ENCODE measurements around the gene TUT1.

TUT1 gene

GRCh38 chr11:62591448-62592145 lies at the start of gene TUT1:
Gene TUT1 (minus strand): TSS chr11:62591523. CDS start chr11:62591485, 38 bp downstream.
- peaks cover 14% of the 10 kb centered on the region; the same call in 1 of the 2 replicates for H3K36me3 ChIP-seq (ENCODE audit: insufficient read depth)
- H3K9ac ChIP-seq, result peak within 1 kb of the TSS; percentile 87
- peak within 1 kb of the TSS; percentile 93 for H3K27ac ChIP-seq
- no peak within 1 kb of the TSS for H3K4me3 ChIP-seq (IDR thresholded peaks at IDR 0.05; ENCODE audit: insufficient read depth, low read depth, low read length)
- peaks cover 35% of the 10 kb centered on the region for H3K4me1 ChIP-seq (ENCODE audit: low read depth, poor library complexity, severe bottlenecking)
- no peaks in the 10 kb centered on the region for H3K27me3 ChIP-seq (ENCODE audit: insufficient read depth, low read depth)
- peak within 1 kb of the TSS; percentile 85 for H3K4me2 ChIP-seq
- peak within 1 kb of the TSS; percentile 60 for H2AFZ ChIP-seq (ENCODE audit: low read depth)
- TF ChIP-seq CTCF (conservative IDR thresholded peaks at IDR 0.05; ENCODE audit: low read depth, low read length), result no peak
- peaks cover 20% of the 10 kb centered on the region for H3K79me2 ChIP-seq (ENCODE audit: insufficient read depth, low read depth)
- H4K20me1 ChIP-seq (ENCODE audit: insufficient read depth), result no peaks in the 10 kb centered on the region

GRCh38 chr11:62632492-62632891 lies 41.2 kb upstream of the TUT1 start:
- Histone ChIP-seq H4K20me1 (ENCODE audit: insufficient read depth) (no peaks in the 10 kb centered on the region), H3K79me2 (ENCODE audit: insufficient read depth, low read depth) (no peaks in the 10 kb centered on the region; the same call in 1 of the 2 replicates), H3K36me3 (ENCODE audit: insufficient read depth) (peaks cover 5% of the 10 kb centered on the region; the same call in 1 of the 2 replicates), H2AFZ (ENCODE audit: low read depth) (no peak overlapping the region), H3K4me1 (ENCODE audit: low read depth, poor library complexity, severe bottlenecking) (no peaks in the 10 kb centered on the region), H3K9ac (no peak overlapping the region), H3K27me3 (ENCODE audit: insufficient read depth, low read depth) (no peaks in the 10 kb centered on the region), H3K27ac (no peak overlapping the region), H3K4me3 (IDR thresholded peaks at IDR 0.05; ENCODE audit: insufficient read depth, low read depth, low read length) (no peak overlapping the region), H3K4me2 (no peak overlapping the region)
- no peak for TF ChIP-seq CTCF (conservative IDR thresholded peaks at IDR 0.05; ENCODE audit: low read depth, low read length)

GRCh38 chr11:62627713-62628112 lies 36.4 kb upstream of the TUT1 start:
- Histone ChIP-seq H3K27ac (no peak overlapping the region), H3K27me3 (ENCODE audit: insufficient read depth, low read depth) (no peaks in the 10 kb centered on the region), H3K36me3 (ENCODE audit: insufficient read depth) (peaks cover 5% of the 10 kb centered on the region; the same call in 1 of the 2 replicates), H3K9ac (no peak overlapping the region), H4K20me1 (ENCODE audit: insufficient read depth) (no peaks in the 10 kb centered on the region), H3K4me2 (no peak overlapping the region), H3K4me1 (ENCODE audit: low read depth, poor library complexity, severe bottlenecking) (peaks cover under 1% of the 10 kb centered on the region), H2AFZ (ENCODE audit: low read depth) (no peak overlapping the region), H3K79me2 (ENCODE audit: insufficient read depth, low read depth) (no peaks in the 10 kb centered on the region), H3K4me3 (IDR thresholded peaks at IDR 0.05; ENCODE audit: insufficient read depth, low read depth, low read length) (no peak overlapping the region)
- TF ChIP-seq CTCF (conservative IDR thresholded peaks at IDR 0.05; ENCODE audit: low read depth, low read length), result no peak

GRCh38 chr11:62622476-62623089 lies 31.3 kb upstream of the TUT1 start:
- H2AFZ ChIP-seq (ENCODE audit: low read depth), result peak overlapping the region; percentile 70; the same call in 1 of the 2 replicates
- H3K4me2 ChIP-seq, result peak overlapping the region; percentile 47
- peaks cover 22% of the 10 kb centered on the region for H3K4me1 ChIP-seq (ENCODE audit: low read depth, poor library complexity, severe bottlenecking)
- H3K27ac ChIP-seq, result peak overlapping the region; percentile 56
- no peak overlapping the region for H3K4me3 ChIP-seq (IDR thresholded peaks at IDR 0.05; ENCODE audit: insufficient read depth, low read depth, low read length)
- H3K36me3 ChIP-seq (ENCODE audit: insufficient read depth), result no peaks in the 10 kb centered on the region
- H3K9ac ChIP-seq, result peak overlapping the region; percentile 20; the same call in 1 of the 2 replicates
- H4K20me1 ChIP-seq (ENCODE audit: insufficient read depth), result no peaks in the 10 kb centered on the region
- no peaks in the 10 kb centered on the region for H3K79me2 ChIP-seq (ENCODE audit: insufficient read depth, low read depth)
- no peaks in the 10 kb centered on the region for H3K27me3 ChIP-seq (ENCODE audit: insufficient read depth, low read depth)
- TF ChIP-seq CTCF (conservative IDR thresholded peaks at IDR 0.05; ENCODE audit: low read depth, low read length), result no peak

Data from KMS-11 (cell line).